NB4 (cell line): Measurements from ENCODE around the gene GPRASP3.
"Not testable (repeated sequence)": the region's sequence is repeated elsewhere in the genome, so short reads cannot be mapped to it uniquely, and the experiment has no call there.

Experiments used
- DNase-seq: peaks from one replicate; pipeline ENCODE4 v3.0.0; 2010; ENCODE audit warnings: low read depth
- H3K4me3 ChIP-seq: one replicate; pipeline ENCODE4 v1.5.1; 2011; ENCODE audit warnings: mild to moderate bottlenecking, low read depth, low read length, moderate library complexity
- MYC ChIP-seq: IDR thresholded peaks from 2 replicates; pipeline ENCODE4 v1.6.1; 2011; ENCODE audit warnings: low read depth, low read length
- POLR2A ChIP-seq: IDR thresholded peaks from 2 replicates; pipeline ENCODE4 v1.6.1; 2011; ENCODE audit warnings: mild to moderate bottlenecking; ENCODE audit not compliant: insufficient read length; ENCODE audit errors: extremely low read depth
- TF ChIP-seq, protein P1 (sequence below): IDR thresholded peaks from 2 replicates; pipeline ENCODE4 v1.6.1; 2011; ENCODE audit warnings: low read depth, low read length
- TF ChIP-seq, protein P2 (sequence below): IDR thresholded peaks from one replicate; pipeline ENCODE4 v1.5.1; 2012; ENCODE audit warnings: low read depth, low read length

The GPRASP3 gene

DNA sequence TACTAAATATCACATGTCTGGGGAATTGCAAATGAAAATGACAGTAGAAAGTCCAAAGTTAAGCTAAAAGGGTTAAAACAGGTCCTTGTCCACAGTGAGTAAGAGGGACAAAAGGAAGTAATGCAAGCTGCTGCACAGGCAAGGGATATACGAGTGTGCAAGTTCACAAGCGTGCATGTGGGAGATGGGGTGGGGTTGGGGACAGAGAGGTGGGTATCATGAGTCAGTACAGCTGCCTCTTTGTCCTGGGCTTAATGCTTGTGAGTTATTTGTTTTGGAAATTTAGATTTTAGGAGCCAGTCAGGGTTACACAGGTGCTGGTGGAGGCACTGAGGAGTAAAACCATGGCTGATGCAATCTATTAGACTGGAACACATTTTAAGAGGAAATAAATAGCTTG is 11.6 kb upstream of the GPRASP3 start:
- no peak overlapping the region for H3K4me3 ChIP-seq
- no peak for TF ChIP-seq MYC
- DNase-seq, result no peak

DNA sequence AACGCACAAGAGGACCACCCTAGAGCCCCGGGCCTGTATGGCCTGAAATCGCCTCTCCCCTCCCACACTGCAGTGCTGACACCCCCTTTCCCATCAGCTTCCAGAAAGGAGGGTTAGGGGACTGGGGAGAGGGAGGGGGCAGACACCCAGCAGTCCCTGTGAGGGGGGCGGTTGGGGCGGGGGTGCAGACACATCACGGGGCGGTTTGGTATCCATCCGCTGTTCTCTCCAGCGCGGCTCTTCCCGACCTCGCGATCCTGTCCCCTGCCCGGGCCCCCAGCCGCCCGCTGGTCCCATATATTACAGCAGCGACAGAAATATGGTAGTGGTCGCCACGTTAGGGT is 8.7 kb upstream of the GPRASP3 start:
- DNase-seq, result no peak
- no peak overlapping the region for H3K4me3 ChIP-seq
- no peak for TF ChIP-seq POLR2A
- TF ChIP-seq, protein P1, sequence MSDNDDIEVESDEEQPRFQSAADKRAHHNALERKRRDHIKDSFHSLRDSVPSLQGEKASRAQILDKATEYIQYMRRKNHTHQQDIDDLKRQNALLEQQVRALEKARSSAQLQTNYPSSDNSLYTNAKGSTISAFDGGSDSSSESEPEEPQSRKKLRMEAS, result no peak
- TF ChIP-seq, protein P2, sequence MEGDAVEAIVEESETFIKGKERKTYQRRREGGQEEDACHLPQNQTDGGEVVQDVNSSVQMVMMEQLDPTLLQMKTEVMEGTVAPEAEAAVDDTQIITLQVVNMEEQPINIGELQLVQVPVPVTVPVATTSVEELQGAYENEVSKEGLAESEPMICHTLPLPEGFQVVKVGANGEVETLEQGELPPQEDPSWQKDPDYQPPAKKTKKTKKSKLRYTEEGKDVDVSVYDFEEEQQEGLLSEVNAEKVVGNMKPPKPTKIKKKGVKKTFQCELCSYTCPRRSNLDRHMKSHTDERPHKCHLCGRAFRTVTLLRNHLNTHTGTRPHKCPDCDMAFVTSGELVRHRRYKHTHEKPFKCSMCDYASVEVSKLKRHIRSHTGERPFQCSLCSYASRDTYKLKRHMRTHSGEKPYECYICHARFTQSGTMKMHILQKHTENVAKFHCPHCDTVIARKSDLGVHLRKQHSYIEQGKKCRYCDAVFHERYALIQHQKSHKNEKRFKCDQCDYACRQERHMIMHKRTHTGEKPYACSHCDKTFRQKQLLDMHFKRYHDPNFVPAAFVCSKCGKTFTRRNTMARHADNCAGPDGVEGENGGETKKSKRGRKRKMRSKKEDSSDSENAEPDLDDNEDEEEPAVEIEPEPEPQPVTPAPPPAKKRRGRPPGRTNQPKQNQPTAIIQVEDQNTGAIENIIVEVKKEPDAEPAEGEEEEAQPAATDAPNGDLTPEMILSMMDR, result no peak
- TF ChIP-seq MYC, result no peak

DNA sequence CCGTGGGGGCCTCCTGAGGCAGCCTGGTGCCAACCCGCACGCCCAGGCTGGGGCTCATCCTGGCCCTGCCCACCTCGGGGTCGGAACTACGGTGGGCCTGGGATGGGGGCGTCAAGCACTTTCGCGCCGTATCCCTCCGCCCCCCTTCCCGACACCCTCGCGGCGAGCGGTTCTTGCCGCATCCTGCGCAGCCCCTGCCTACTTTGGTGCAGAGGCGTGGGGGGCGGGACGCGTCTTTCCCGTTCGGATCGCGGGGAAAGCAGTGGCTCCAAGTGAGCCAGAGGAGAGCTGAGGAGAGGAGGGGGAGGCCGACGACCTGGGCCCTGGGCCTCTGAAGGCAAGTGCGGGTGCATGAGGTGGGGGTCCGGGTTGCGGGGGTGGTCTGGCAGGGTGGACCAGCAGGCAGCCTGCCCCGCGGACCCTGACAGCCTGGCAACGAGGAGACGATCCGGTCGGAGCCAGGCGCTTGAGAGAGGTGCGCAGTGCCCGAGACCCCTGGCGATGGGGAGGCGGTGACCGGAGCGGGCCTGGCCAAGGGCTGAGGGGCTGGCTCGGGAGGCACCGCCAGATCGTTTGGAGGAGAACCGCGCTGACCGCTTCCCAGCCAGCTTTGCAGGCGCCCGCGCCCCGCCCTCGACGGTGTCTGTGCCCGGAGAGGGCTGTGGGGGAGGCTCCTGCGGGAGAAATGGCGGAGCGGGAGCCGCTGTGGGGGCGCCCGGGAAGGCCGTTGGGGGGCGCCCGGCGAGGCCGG is 8.2 kb upstream of the GPRASP3 start, which contains the start of gene GPRASP2:
Gene GPRASP2 (plus strand): TSS at position 233 of the 751 bp plus-strand sequence. CDS start 2,422 bp downstream, outside the sequence.
- no peak within 1 kb of the TSS for H3K4me3 ChIP-seq
- TF ChIP-seq MYC, result no peak
- no peak for TF ChIP-seq POLR2A
- TF ChIP-seq, protein P1, result no peak
- TF ChIP-seq, protein P2, result no peak
- DNase-seq, result no peak

DNA sequence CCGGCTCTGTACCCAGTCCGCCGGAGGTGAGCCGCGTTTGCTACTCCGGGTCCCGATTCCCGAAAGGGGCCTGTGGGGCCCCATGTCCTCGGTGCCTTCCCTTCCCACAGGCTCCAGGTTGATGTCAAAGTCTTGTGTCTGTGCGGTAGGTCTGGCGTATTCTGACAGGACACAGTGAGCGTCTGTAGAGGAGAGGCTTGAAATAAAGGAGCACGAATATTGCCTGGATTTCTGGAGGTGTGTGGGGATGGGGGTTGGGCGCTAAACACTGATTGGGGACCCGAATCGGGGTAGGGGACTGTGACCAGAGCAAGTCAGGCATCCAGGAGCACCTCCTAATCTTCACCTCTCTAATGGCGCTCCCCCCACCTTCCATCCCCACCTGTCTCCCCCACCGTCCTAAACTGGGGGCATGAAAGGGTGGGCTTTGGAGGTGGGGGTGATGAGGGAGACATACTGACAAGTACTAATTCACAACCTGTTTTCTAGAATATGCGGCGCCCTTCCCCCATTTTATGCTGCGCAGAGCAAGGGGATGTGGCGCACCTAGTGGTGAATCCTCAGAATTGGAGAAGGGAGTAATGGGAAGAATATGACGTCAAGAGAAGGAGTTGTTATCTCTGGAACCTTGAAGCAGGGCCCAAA is 7.4 kb upstream of the GPRASP3 start:
- TF ChIP-seq, protein P1, result no peak
- TF ChIP-seq POLR2A (no peak), MYC (no peak)
- TF ChIP-seq, protein P2, result no peak
- DNase-seq, result no peak
- no peak overlapping the region for H3K4me3 ChIP-seq

DNA sequence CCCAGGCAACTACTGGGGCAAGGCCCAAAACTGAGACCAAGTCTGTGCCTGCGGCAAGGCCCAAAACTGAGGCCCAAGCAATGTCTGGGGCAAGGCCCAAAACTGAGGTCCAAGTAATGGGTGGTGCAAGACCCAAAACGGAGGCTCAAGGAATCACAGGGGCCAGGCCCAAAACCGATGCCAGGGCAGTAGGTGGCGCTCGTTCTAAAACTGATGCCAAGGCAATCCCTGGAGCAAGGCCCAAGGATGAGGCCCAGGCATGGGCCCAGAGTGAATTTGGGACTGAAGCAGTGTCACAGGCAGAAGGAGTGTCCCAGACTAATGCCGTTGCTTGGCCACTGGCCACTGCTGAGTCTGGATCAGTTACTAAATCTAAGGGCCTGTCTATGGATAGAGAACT is 5.5 kb upstream of the GPRASP3 start:
- DNase-seq, result no peak
- TF ChIP-seq MYC (no peak), POLR2A (no peak)
- TF ChIP-seq, protein P1, result no peak
- TF ChIP-seq, protein P2, result no peak
- H3K4me3 ChIP-seq, result no peak overlapping the region

DNA sequence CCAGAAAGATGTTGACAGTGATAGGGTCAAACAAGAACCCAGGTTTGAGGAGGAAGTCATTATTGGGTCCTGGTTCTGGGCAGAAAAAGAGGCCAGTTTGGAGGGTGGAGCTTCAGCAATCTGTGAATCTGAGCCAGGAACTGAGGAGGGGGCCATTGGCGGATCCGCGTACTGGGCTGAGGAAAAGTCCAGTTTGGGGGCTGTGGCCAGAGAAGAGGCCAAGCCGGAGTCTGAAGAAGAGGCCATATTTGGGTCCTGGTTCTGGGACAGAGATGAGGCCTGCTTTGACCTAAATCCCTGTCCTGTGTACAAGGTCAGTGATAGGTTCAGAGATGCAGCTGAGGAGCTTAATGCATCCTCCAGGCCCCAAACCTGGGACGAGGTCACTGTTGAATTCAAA is 4.6 kb upstream of the GPRASP3 start:
- no peak overlapping the region for H3K4me3 ChIP-seq
- no peak for TF ChIP-seq MYC
- TF ChIP-seq, protein P2, result no peak
- TF ChIP-seq, protein P1, result no peak
- TF ChIP-seq POLR2A, result no peak

DNA sequence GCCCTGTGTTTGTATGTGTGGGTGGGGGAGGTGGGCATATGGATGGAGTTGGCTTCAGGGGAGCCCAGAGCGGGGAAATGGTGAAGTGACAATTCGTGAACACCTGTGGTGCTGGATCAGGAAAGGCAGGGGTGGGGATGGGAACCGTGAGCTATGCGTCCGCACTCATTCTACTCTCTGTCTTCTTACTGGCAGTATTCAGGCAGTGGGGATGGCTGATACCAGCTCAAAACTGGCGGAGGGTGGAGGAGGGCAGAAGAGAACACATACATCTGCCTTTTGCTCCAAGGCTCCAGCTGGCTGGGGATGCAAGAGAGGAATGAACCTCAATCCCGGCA is 595 bp downstream of the GPRASP3 start:
- H3K4me3 ChIP-seq, DNase-seq: not testable (repeated sequence)

More for the DNA sequence above, 4.6 kb upstream of the GPRASP3 start:
- no peak for DNase-seq
